Measurements from ENCODE around the gene KREMEN1. TPM values are rescaled to one million over a fixed set of nuclear protein-coding genes. Genes with fewer than 3 reads are reported as not detected.

KREMEN1 gene
- total RNA-seq, 1 experiment from 2014 or later = 2.4 TPM

DNA sequence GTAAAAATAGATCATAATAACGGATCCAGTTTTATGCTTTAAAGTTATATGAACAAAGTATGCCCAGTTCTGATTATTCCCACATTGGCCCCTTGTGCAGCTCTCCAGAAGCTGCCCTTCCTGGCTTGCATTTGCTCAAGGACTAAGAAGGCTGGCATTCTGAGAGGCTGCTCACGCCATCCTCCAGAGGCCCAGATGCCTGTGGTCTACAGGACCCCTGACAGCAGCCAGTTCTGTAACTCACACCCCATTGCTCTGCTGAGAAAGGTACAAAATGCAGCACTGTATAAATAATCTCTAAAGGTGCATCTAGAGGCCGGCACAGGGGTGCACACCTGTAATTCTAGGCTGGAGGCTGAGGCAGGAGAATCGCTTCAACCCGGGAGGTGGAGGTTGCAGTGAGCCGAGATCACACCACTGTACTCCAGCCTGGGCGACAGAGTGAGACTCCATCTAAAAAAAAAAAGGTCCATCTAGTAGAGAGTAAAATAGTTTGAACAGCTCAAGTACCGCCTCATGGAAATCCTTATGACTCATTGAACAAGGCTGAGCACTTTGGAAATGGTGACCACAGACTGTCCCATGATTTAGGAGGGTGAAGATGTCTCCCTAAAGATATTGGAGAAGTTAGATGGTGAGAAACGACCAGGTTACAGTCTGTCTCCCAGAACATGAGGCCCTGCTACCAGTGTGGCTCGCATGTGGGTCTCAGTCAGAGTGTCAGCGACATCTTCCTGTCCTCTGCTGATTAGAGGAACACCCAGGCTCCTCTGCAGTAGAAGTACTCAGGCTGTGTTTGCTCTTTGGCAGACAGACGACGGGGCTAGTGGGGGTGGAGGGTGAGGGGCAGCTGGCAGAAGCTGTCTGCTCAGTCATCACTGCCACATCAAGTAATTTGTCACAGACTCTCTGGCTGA is 56.3 kb downstream of the KREMEN1 start:
- Histone ChIP-seq H3K36me3 (no peaks in the 10 kb centered on the region), H3K9me3 (no peaks in the 10 kb centered on the region), H3K27me3 (no peaks in the 10 kb centered on the region), H3K4me3 (no peak overlapping the region)
- no peak for DNase-seq

DNA sequence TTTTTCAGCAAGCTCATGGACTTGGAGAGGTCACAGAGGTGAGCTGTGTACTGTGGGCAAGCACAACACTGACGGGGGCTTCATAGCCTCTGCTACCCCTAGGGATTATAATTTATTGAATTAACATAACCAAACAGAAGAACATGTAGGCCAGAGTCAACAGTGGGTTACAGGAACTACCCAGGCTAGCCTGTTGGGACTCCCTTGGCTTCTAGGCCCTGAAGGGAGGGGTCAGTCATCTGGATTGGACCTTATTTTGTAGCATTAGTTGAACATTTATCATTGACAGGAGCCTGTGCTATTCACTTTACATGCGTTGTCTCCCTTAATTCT is 56.9 kb downstream of the KREMEN1 start:
- H3K4me3 ChIP-seq = no peak overlapping the region
- DNase-seq = no peak
- no peaks in the 10 kb centered on the region for H3K27me3 ChIP-seq
- no peaks in the 10 kb centered on the region for H3K9me3 ChIP-seq
- H3K36me3 ChIP-seq = no peaks in the 10 kb centered on the region

DNA sequence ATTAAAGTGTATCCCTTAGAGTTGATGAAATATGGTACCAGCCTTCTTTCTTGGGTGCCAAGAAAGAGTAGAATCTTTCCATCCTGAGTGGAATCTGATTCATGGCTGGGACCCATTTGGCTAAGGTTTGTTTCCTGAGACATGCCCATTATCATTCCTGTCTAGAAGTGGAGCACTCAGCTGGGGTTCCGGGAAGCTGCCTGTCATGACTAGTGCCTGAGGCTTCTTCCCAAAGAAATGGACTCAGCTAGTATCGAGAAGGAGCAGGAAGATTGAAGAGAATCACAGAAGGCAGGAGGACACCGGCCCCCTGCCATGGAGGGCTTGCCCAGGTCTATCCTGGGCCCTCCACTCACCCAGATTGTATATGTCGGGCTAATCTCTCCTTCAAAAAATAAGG is 57.6 kb downstream of the KREMEN1 start:
- H3K9me3 ChIP-seq = no peaks in the 10 kb centered on the region
- H3K4me3 ChIP-seq = no peak overlapping the region
- H3K36me3 ChIP-seq = no peaks in the 10 kb centered on the region
- no peak for DNase-seq
- H3K27me3 ChIP-seq = no peaks in the 10 kb centered on the region

DNA sequence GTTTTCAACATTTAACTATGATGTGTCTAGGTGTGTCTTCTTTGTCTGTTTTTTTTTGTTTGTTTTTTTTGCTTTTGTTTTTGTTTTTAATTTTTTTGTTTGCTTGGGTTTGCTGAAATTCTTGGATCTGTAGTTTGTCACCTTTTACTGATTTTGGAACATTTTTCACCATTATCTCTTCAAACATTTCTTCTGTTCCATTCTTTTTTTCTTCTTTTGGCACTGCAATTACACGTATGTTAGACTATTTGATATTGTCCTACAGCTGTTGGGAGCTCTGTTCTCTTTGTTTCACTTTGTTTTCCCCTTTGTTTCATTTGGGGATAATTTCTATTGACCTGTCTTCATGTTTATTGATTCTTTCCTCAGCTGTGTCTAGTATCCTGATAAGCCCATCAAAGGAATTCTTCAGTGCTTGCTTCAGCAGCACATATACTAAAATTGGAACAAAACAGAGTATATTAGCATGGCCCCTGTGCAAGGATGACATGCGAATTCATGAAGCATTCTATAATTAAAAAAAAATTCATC is 60.8 kb downstream of the KREMEN1 start:
- H3K27me3 ChIP-seq = no peaks in the 10 kb centered on the region
- no peaks in the 10 kb centered on the region for H3K36me3 ChIP-seq
- no peak overlapping the region for H3K4me3 ChIP-seq
- no peak for DNase-seq
- H3K9me3 ChIP-seq = no peaks in the 10 kb centered on the region

DNA sequence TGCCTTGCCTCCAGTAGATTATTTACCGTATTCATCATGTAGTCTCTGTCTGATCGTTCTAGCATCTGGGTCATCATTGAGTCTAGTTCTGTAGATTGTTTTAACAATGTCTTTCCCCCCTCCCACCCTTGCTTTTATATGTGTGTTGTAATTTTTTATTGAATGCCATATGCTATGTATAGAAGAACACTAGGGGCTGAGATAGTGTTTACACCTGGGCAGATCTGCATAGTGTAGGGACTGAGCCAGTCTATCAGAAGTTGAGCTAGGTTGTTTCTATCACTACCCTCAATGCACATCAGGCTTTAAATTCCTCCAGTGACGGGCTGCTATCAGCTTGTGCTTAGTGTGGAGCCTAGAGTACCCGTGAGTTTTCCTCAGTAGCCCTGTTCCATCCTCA is 61.6 kb downstream of the KREMEN1 start:
- DNase-seq = no peak
- no peaks in the 10 kb centered on the region for H3K9me3 ChIP-seq
- no peaks in the 10 kb centered on the region for H3K27me3 ChIP-seq
- H3K36me3 ChIP-seq = no peaks in the 10 kb centered on the region
- H3K4me3 ChIP-seq = no peak overlapping the region

DNA sequence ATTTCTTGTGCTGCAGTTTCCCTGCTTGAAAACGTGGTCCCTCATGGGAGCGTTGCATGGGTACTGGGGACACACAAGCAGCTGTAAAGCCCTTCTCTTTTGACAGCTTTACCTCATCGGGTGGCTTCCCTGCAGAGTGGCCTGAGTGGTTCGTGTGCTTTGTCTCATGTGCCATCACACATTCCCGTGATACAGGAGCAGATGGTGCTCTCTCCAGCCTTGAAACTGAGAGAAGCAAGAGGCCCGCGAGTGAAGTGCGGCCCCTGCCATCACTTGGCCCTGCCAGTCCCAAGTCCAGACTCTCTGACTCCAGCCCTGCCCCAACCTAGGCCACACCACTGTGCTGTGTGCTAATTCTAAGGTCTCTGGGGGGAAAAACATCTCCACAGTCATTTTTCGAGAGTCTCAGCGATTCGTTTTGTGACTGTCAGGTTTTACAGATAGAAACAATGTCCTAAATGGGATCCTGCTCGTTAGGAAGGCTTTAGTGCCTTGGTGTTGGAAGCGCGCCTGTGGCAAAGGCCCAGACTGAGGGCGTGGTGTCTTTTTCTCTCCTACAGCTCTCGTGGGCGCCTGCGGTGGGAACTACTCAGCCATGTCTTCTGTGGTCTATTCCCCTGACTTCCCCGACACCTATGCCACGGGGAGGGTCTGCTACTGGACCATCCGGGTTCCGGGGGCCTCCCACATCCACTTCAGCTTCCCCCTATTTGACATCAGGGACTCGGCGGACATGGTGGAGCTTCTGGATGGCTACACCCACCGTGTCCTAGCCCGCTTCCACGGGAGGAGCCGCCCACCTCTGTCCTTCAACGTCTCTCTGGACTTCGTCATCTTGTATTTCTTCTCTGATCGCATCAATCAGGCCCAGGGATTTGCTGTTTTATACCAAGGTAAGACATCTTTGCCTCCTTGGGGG is 64.2 kb downstream of the KREMEN1 start:
- no peaks in the 10 kb centered on the region for H3K36me3 ChIP-seq
- H3K4me3 ChIP-seq = no peak overlapping the region
- no peaks in the 10 kb centered on the region for H3K9me3 ChIP-seq
- DNase-seq = no peak
- H3K27me3 ChIP-seq = no peaks in the 10 kb centered on the region

DNA sequence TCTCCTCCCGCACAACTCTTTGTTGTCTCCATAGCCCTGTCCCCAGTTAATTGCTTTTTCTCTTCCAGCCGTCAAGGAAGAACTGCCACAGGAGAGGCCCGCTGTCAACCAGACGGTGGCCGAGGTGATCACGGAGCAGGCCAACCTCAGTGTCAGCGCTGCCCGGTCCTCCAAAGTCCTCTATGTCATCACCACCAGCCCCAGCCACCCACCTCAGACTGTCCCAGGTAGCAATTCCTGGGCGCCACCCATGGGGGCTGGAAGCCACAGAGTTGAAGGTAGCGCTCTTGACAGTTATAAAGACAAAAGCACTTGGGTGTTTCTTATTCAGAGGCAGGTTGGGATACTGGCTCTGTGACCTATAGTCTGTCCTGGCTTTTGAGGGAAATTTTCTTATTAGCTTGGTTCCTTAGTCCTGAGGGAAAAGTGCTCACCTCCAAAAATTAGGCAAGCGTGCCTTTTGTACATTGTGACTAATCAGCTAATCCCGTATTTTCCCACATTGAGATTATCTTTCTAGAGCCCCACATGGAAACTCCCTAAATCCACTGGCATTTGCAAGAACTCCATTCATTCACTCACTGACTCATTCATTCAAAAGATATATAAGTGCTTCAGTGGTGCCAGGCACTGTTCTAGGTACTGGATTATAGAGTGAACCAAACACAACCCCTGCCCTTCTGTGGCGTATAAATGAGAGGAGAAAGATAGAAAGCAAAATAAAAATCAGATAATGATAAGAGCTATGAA is 65.9 kb downstream of the KREMEN1 start:
- H3K4me3 ChIP-seq = no peak overlapping the region
- no peaks in the 10 kb centered on the region for H3K9me3 ChIP-seq
- H3K27me3 ChIP-seq = no peaks in the 10 kb centered on the region
- no peaks in the 10 kb centered on the region for H3K36me3 ChIP-seq
- no peak for DNase-seq

DNA sequence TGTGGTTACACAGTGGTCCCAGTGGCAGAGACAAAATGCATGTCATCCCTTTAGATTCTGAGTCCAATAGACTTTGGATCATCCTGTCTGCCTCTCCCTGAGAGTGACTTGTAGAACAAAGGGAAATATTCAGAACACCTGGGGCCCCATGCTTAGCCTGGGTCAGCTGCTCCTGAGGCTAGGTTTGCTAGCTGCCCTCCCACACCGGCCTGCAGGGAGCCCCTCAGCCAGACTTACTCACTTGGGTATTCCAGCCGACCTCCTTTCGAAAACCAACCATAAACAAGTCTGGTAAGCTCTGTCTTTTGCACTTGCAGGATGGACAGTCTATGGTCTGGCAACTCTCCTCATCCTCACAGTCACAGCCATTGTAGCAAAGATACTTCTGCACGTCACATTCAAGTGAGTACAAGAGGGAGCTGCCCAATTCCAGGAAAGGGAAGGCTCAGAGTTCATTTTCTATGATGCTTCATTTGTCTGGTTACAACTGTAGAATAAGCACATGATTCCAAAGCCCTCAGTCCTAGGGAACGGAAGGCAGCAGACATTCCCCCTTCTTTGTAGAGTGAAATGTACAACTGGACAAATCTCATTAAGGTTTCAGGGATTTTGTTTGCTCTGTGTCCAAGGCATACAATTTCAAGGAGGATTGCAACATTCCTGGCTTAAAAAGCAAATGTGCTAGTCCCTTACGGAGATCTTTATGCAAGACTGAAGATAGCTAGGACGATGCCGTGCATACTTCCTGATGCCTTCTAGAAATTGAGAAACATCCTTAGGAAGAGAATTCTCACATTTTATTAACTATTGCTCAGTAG is 67.3 kb downstream of the KREMEN1 start:
- Histone ChIP-seq H3K9me3 (no peaks in the 10 kb centered on the region), H3K27me3 (no peaks in the 10 kb centered on the region)
- no peak for DNase-seq

DNA sequence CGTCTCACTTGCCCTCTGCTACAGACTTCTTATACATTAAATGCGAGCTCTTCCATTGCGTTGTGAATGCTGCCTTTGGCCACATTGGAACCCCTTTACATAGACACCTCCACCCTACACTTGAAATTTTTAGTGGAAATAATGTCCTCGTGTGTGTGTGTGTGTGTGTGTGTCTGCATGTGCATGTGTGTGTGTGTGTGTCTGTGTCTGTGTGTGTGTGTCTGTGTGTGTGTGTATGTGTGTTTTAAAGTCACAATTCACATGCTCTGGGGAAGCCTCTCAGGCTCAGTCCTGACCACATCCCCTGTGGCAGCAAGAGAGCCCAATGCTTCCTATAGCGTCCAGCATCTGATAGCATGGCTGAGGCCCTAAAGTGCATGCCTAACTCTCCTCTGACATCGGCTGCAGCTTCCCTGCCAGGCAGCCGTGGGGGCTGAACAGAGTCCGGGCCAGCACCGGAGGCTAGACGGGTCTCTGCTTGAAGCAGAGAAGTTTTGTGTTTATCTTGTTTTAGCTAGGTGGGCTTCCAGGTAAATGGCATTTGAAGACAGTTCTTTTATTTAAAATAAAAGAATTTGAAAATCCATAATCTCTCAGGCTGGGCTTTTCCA is 68.3 kb downstream of the KREMEN1 start:
- no peak for DNase-seq
- Histone ChIP-seq H3K4me3 (no peak overlapping the region), H3K27me3 (no peaks in the 10 kb centered on the region), H3K36me3 (no peaks in the 10 kb centered on the region), H3K9me3 (no peaks in the 10 kb centered on the region)

More for the DNA sequence above, 67.3 kb downstream of the KREMEN1 start:
- H3K4me3 ChIP-seq = no peak overlapping the region
- H3K36me3 ChIP-seq = no peaks in the 10 kb centered on the region

DNA sequence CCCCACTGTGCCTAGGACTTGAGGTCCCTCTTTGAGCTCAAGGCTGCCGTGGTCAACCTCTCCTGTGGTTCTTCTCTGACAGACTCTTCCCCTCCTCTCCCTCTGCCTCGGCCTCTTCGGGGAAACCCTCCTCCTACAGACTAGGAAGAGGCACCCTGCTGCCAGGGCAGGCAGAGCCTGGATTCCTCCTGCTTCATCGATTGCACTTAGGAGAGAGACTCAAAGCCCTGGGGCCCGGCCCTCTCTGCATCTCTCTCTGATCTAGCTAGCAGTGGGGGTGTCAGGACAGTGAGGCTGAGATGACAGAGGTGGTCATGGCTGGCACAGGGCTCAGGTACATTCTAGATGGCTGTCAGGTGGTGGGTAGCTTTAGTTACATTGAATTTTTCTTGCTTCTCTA is 69.3 kb downstream of the KREMEN1 start:
- Histone ChIP-seq H3K36me3 (no peaks in the 10 kb centered on the region), H3K27me3 (no peaks in the 10 kb centered on the region), H3K9me3 (no peaks in the 10 kb centered on the region), H3K4me3 (no peak overlapping the region)
- no peak for DNase-seq

DNA sequence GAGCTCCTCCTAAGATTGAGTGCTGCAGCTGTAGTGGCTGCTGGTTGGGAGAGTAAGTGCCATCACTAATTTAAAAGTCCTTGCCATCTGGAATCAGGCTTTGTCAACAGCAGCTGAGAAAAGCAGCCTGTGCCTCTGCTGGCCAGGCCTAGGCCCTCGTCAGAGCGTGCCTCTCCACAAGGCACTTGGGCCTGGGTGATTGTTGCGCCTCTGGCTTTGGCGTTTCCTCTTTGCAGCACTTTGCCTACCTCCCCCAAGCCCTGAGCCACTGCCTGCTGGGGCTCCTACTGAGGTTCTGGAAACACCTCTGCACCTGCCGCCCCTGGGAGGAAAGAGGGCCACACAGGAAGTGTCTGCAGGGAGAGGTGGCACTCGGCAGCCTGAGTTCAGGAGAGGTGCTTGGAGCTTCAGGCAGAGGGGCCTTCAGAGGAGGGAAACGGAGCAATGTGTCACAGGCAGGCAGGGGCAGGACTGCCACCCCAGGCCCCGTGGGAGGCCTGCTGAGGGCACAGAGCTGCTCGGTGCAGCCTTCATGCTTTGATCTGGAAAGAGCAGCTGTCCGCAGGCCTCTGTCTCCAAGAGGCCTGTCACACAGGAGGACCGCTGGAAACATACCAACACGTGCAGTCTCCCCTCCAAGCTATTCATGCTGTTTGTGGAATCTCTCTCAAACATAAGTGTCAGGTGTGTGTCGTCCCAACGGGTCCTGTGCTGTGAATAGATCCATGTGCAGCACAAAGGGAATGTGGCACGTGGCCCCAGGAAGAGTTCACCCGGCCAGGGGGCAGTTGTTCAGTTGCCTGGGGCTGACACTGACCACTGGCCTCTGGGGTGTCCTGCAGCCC is 71.3 kb downstream of the KREMEN1 start:
- no peak for DNase-seq
- Histone ChIP-seq H3K9me3 (no peaks in the 10 kb centered on the region), H3K4me3 (no peak overlapping the region), H3K36me3 (no peaks in the 10 kb centered on the region), H3K27me3 (no peaks in the 10 kb centered on the region)

DNA sequence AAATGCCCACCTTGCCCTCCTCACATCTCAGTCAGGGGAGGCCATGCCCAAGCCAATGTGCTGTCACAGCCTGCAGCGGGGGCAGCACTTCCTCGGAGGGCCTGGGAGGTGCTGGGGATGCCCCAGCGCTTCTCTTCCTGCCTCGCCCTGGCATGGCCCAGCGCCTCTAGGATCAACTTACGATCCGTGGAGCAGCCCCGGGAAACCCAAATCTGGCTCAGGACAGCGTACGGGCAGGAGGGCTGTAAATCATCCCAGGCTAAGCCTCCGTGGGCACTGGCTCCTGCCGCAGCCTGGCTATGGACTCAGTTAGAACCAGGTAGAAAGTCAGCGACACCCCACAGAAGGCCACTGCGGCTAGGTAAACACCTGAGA is 71.9 kb downstream of the KREMEN1 start:
- Histone ChIP-seq H3K36me3 (no peaks in the 10 kb centered on the region), H3K9me3 (no peaks in the 10 kb centered on the region), H3K27me3 (no peaks in the 10 kb centered on the region), H3K4me3 (no peak overlapping the region)
- no peak for DNase-seq

DNA sequence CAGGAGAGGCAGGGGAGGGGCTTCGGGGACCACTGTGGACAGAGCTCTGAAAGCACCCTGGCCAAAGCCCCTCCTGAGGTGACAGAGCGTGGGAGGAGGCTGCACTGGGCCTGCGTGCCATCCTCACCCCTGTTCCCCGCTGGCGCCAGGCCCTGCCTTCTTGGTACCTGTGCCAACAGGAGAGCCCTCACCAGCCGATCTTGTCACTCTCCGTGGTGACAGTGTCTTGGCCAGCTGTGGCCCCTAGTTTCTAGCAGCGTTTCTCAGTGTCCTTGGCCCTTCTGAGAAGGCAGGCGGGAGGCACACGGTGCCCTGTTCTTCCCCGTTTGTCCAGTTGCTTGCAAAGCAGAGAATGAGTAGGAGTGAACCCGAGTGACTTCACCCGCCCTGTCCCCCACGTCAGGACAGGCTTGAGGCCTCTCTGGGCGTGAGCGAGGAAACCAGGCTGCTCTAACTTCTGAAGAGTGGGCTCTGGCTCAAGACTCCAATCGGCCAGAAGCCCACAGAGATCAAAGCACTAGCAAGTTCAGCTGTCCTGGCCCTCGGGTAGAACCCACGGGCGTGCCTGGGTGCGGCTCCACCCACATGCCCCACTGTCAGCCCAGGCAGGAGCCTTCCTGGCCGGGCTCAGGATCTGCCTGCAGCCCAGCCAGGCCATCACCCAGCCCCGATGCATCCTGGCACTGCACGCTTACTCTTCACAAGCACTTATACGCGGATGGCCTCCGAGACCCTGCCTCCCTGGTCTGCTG is 72.7 kb downstream of the KREMEN1 start:
- H3K36me3 ChIP-seq = no peaks in the 10 kb centered on the region
- no peak for DNase-seq
- no peak overlapping the region for H3K4me3 ChIP-seq
- no peaks in the 10 kb centered on the region for H3K27me3 ChIP-seq
- H3K9me3 ChIP-seq = no peaks in the 10 kb centered on the region

DNA sequence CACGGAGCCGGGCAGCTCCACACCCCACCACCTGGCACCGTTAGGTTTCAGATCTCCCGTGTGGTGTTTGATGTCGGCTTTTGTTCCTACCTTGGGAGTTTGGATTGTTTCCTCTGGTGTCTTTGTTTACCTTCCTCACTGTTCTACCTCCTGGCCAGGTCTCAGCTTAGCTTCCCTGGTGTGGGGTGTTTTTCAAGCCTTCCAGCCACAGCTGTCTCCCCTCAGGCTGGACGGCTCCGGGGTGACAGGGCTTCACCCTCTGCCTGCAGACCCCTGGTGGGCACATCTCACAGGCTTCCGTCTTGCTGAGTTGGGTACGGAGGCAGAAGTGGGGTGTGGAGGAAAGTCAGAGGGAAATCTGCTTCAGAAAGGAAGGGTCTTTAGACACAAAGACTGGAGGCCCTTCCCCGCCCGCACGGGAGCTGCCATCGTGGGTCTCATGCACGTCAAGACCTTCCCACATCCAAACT is 73.3 kb downstream of the KREMEN1 start:
- Histone ChIP-seq H3K27me3 (no peaks in the 10 kb centered on the region), H3K36me3 (no peaks in the 10 kb centered on the region), H3K4me3 (no peak overlapping the region), H3K9me3 (no peaks in the 10 kb centered on the region)
- no peak for DNase-seq

Measured in MG63 (cell line).